Measurements from ENCODE around the gene ZNF280D. TPM values are rescaled to one million over a fixed set of nuclear protein-coding genes. Genes with fewer than 3 reads are reported as not detected.

ZNF280D gene
- total RNA-seq, 1 donor from 2014 or later, result 37.9 TPM

DNA sequence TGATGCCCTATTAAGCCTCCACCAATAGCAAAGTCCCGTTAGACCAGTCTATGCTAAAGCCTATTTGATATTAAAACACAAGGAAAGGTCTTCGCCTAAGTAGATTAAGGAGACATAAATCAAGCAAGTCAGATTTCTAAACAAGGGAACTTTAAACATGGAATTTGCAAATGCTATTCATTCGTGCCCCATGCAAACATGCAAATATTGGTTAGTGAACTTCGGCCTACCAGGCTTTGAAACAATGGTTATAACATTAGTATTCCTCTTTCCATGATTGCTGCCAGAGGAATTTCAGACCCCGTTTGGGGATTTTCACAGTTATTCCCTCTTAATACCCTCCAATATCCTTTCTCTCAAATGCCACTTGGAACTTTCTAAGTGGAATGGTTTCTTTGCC, 36.9 kb upstream of the ZNF280D start:
- ChIA-PET POLR2A (no interaction called here), CTCF (no interaction called here)
- H3K9me3 Mint-ChIP-seq, result no peaks in the 10 kb centered on the region

GRCh38 chr15:56767315-56767714, 34.0 kb upstream of the ZNF280D start:
- ATAC-seq (ENCODE audit: low read depth) (no peak), DNase-seq (no peak)
- no peaks in the 10 kb centered on the region for H3K4me1 Mint-ChIP-seq
- TF ChIP-seq CTCF (IDR thresholded peaks at IDR 0.05), result no peak
- H3K27me3 Mint-ChIP-seq, result no peaks in the 10 kb centered on the region
- no peak overlapping the region for H3K27ac Mint-ChIP-seq
- H3K36me3 Mint-ChIP-seq (ENCODE audit: low read depth), result no peaks in the 10 kb centered on the region
- H3K4me3 Mint-ChIP-seq, result no peak overlapping the region
- ChIA-PET CTCF (no interaction called here), POLR2A (no interaction called here)
- intact Hi-C loops (cut with micrococcal nuclease), result no loop called here
- H3K9me3 Mint-ChIP-seq, result no peaks in the 10 kb centered on the region

More for the DNA sequence above, 36.9 kb upstream of the ZNF280D start:
- DNase-seq (no peak), ATAC-seq (ENCODE audit: low read depth) (no peak)
- H3K36me3 Mint-ChIP-seq (ENCODE audit: low read depth), result no peaks in the 10 kb centered on the region
- TF ChIP-seq CTCF (IDR thresholded peaks at IDR 0.05), result no peak
- intact Hi-C loops (cut with micrococcal nuclease), result no loop called here
- peaks cover 10% of the 10 kb centered on the region for H3K4me1 Mint-ChIP-seq
- no peaks in the 10 kb centered on the region for H3K27me3 Mint-ChIP-seq
- H3K27ac Mint-ChIP-seq, result no peak overlapping the region
- H3K4me3 Mint-ChIP-seq, result no peak overlapping the region

DNA sequence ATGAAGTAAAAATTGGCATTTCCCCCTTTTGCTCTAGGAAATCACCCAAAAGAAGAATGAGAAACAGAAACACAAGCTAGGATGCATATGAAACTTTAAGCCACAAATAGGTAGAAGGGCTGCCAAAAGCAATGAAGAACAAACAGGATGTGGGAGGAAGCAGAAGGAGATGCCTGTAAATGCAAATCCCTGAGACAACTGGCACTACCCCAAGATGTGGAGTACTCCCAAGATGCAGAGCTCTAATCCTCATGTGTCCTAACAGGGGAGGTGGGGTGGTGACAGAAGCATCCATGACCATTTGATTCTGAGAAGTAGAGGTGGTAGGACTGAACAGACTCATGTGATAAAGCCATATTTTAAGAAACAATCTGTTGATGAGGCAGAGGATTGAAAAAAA, 31.9 kb upstream of the ZNF280D start:
- no peak for TF ChIP-seq CTCF (IDR thresholded peaks at IDR 0.05)
- ATAC-seq (ENCODE audit: low read depth), result no peak
- Mint-ChIP-seq H3K9me3 (no peaks in the 10 kb centered on the region), H3K36me3 (ENCODE audit: low read depth) (no peaks in the 10 kb centered on the region), H3K4me3 (no peak overlapping the region), H3K4me1 (no peaks in the 10 kb centered on the region), H3K27me3 (no peaks in the 10 kb centered on the region), H3K27ac (no peak overlapping the region)
- CTCF ChIA-PET, result no interaction called here
- no peak for DNase-seq
- intact Hi-C loops (cut with micrococcal nuclease), result no loop called here
- POLR2A ChIA-PET, result no interaction called here

- intact Hi-C loops (cut with micrococcal nuclease), result no loop called here
- Mint-ChIP-seq H3K4me3 (no peak overlapping the region), H3K27me3 (no peaks in the 10 kb centered on the region), H3K27ac (no peak overlapping the region), H3K9me3 (no peaks in the 10 kb centered on the region), H3K4me1 (no peaks in the 10 kb centered on the region), H3K36me3 (ENCODE audit: low read depth) (no peaks in the 10 kb centered on the region)
- ChIA-PET CTCF (no interaction called here), POLR2A (no interaction called here)
- TF ChIP-seq CTCF (IDR thresholded peaks at IDR 0.05), result no peak
- ATAC-seq (ENCODE audit: low read depth) (no peak), DNase-seq (no peak)
Observed at GRCh38 chr15:56763141-56763895, 30.0 kb upstream of the ZNF280D start.

DNA sequence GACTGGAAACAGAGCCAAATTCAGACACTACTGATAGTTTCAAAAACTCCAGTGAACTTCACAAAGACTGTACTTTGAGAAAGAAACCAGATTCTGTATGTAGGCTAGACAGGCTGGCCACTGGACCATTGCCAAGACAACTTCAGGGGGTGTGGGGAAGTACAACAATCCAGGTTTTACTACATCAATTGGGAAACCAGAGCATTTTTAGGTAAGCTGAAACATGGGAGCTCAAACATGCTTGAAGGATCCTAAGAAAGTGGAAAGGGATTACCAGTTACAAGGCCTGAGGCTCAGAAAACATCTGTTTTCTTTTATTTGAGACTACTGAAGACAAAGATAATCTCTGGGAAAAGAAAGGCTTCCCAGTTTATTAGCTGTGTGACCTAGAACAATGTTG, 26.9 kb upstream of the ZNF280D start:
- intact Hi-C loops (cut with micrococcal nuclease), result loop anchor here (2.0 kb wide), 1 partner anchor 23 kb away; no protein-coding TSS in a partner anchor
- H3K27ac Mint-ChIP-seq, result no peak overlapping the region
- DNase-seq (no peak), ATAC-seq (ENCODE audit: low read depth) (no peak)
- ChIA-PET CTCF (no interaction called here), POLR2A (no interaction called here)
- no peak for TF ChIP-seq CTCF (IDR thresholded peaks at IDR 0.05)
- H3K36me3 Mint-ChIP-seq (ENCODE audit: low read depth), result no peaks in the 10 kb centered on the region
- peaks cover 5% of the 10 kb centered on the region for H3K4me1 Mint-ChIP-seq
- H3K4me3 Mint-ChIP-seq, result no peak overlapping the region
- H3K9me3 Mint-ChIP-seq, result no peaks in the 10 kb centered on the region
- H3K27me3 Mint-ChIP-seq, result no peaks in the 10 kb centered on the region
